ENCODE measurements around the gene TRAM1L1.

- TF ChIP-seq CTCF (IDR thresholded peaks at IDR 0.05) (no peak), POLR2A (IDR thresholded peaks at IDR 0.05) (no peak)
Observed at GRCh38 chr4:117068120-117068519, 17.3 kb downstream of the TRAM1L1 start.
